Mesenchymal stem cell (in vitro differentiated cells and primary cell): ENCODE measurements around the gene CD74.
A peak's percentile ranks its signal among the peaks of the same experiment; 100 is the strongest.
"Not testable (repeated sequence)": the region's sequence is repeated elsewhere in the genome, so short reads cannot be mapped to it uniquely, and the experiment has no call there.

ENCODE experiments used
- DNase-seq: peaks from one replicate; pipeline ENCODE4 v3.0.0-alpha.2; 2013
- H2AFZ ChIP-seq: one replicate; pipeline ENCODE4 v1.6.1; 2013; ENCODE audit warnings: low read depth, mild to moderate bottlenecking, control low read depth, inconsistent platforms, low read length, moderate library complexity
- H2AK5ac ChIP-seq: 2 replicates; pipeline ENCODE4 v1.6.1; 2013; ENCODE audit warnings: low read length, moderate library complexity, mild to moderate bottlenecking, inconsistent platforms; ENCODE audit not compliant: severe bottlenecking
- H2BK120ac ChIP-seq: one replicate; pipeline ENCODE4 v1.6.1; 2013; ENCODE audit warnings: low read depth, mild to moderate bottlenecking, inconsistent platforms, low read length, moderate library complexity
- H2BK12ac ChIP-seq, 2 experiments: one replicate each; pipeline ENCODE4 v1.6.1; 2013; ENCODE audit warnings: inconsistent platforms in 2 of 2, low read length in 2 of 2, mild to moderate bottlenecking in 2 of 2, moderate library complexity in 2 of 2, control low read depth in 1 of 2
- H2BK15ac ChIP-seq: one replicate; pipeline ENCODE4 v1.6.1; 2013; ENCODE audit warnings: mild to moderate bottlenecking, low read depth, inconsistent platforms; ENCODE audit not compliant: poor library complexity, severe bottlenecking
- H2BK5ac ChIP-seq: 2 replicates; pipeline ENCODE4 v1.6.1; 2013; ENCODE audit warnings: low read depth, mild to moderate bottlenecking, low read length, control low read depth, inconsistent platforms; ENCODE audit not compliant: poor library complexity, severe bottlenecking
- H3K14ac ChIP-seq, 2 experiments: one replicate each; pipeline ENCODE4 v1.6.1; 2013; ENCODE audit warnings: inconsistent platforms in 2 of 2, low read length in 2 of 2, control low read depth in 1 of 2, mild to moderate bottlenecking in 1 of 2, moderate library complexity in 1 of 2
- H3K18ac ChIP-seq, 2 experiments: one replicate each; pipeline ENCODE4 v1.6.1; 2013; ENCODE audit warnings: inconsistent platforms in 2 of 2, low read length in 2 of 2, control low read depth in 1 of 2, low read depth in 1 of 2, mild to moderate bottlenecking in 1 of 2
- H3K23ac ChIP-seq, 2 experiments: one replicate each; pipeline ENCODE4 v1.6.1; 2013; ENCODE audit warnings: inconsistent platforms in 2 of 2, low read length in 2 of 2, mild to moderate bottlenecking in 2 of 2, moderate library complexity in 2 of 2, control low read depth in 1 of 2
- H3K27ac ChIP-seq: 2 replicates; pipeline ENCODE4 v1.5.1; 2013; ENCODE audit warnings: mild to moderate bottlenecking, moderate library complexity, low read length, control low read depth, inconsistent platforms; ENCODE audit not compliant: poor library complexity, severe bottlenecking
- H3K27me3 ChIP-seq, 2 experiments: 2 replicates each; pipeline versions ENCODE4 v1.6.1 to v1.7.0; 2013; ENCODE audit warnings: low read length in 2 of 2, mild to moderate bottlenecking in 2 of 2, moderate library complexity in 2 of 2, control low read depth in 1 of 2, inconsistent platforms in 1 of 2; ENCODE audit not compliant: control insufficient read depth in 1 of 2, insufficient read depth in 1 of 2
- H3K36me3 ChIP-seq, 2 experiments: 2 replicates each; pipeline versions ENCODE4 v1.6.1 to v1.7.0; 2013; ENCODE audit warnings: low read length in 2 of 2, control low read depth in 1 of 2, inconsistent platforms in 1 of 2, low read depth in 1 of 2, mild to moderate bottlenecking in 1 of 2; ENCODE audit not compliant: insufficient read depth in 2 of 2, control insufficient read depth in 1 of 2
- H3K4ac ChIP-seq, 2 experiments: one replicate each; pipeline ENCODE4 v1.6.1; 2013; ENCODE audit warnings: inconsistent platforms in 2 of 2, low read length in 2 of 2, mild to moderate bottlenecking in 2 of 2, moderate library complexity in 2 of 2, control low read depth in 1 of 2, low read depth in 1 of 2
- H3K4me1 ChIP-seq: 2 replicates; pipeline ENCODE4 v1.6.1; 2013; ENCODE audit warnings: low read depth, low read length, control low read depth; ENCODE audit not compliant: control insufficient read depth, insufficient read depth
- H3K4me2 ChIP-seq: 2 replicates; pipeline ENCODE4 v1.6.1; 2013; ENCODE audit warnings: low read length, mild to moderate bottlenecking, inconsistent platforms; ENCODE audit not compliant: poor library complexity, severe bottlenecking
- H3K4me3 ChIP-seq, 2 experiments: 2 replicates each; pipeline versions ENCODE4 v1.5.1 to v1.7.0; 2013; ENCODE audit warnings: low read length in 2 of 2, mild to moderate bottlenecking in 2 of 2, control low read depth in 1 of 2, low read depth in 1 of 2; ENCODE audit not compliant: insufficient read depth in 1 of 2
- H3K79me1 ChIP-seq: replicated peaks from 2 replicates; pipeline ENCODE4 v1.6.1; 2013; ENCODE audit warnings: mild to moderate bottlenecking, control low read depth, low read length, inconsistent platforms; ENCODE audit not compliant: poor library complexity, severe bottlenecking
- H3K9ac ChIP-seq: 2 replicates; pipeline ENCODE4 v1.7.0; 2013; ENCODE audit warnings: mild to moderate bottlenecking, low read length, moderate library complexity
- H3K9me3 ChIP-seq: 2 replicates; pipeline ENCODE4 v1.7.0; 2013; ENCODE audit warnings: mild to moderate bottlenecking, low read length; ENCODE audit not compliant: control insufficient read depth
- H4K8ac ChIP-seq: one replicate; pipeline ENCODE4 v1.6.1; 2013; ENCODE audit warnings: inconsistent platforms, mild to moderate bottlenecking, low read length, moderate library complexity
- H4K91ac ChIP-seq: one replicate; pipeline ENCODE4 v1.6.1; 2013; ENCODE audit warnings: mild to moderate bottlenecking, low read length, inconsistent platforms
- WGBS: methylation state at CpG from one replicate; pipeline ENCODE4 v1.1.7; 2013; ENCODE audit warnings: mixed read lengths; 5-methylcytosine and 5-hydroxymethylcytosine counted together

Gene CD74

GRCh38 chr5:150428106-150428876 lies 15.6 kb upstream of the CD74 start:
- no peaks in the 10 kb centered on the region for H3K9me3 ChIP-seq
- peak; percentile 31 for DNase-seq

GRCh38 chr5:150426165-150426564 lies 13.5 kb upstream of the CD74 start:
- WGBS, result 96% methylated on average over 9 of the region's 9 CpGs
- not testable (repeated sequence) for H3K14ac ChIP-seq, H2BK120ac ChIP-seq, H4K8ac ChIP-seq, H3K9ac ChIP-seq, H2AK5ac ChIP-seq, H3K4me2 ChIP-seq, H3K18ac ChIP-seq, H4K91ac ChIP-seq, H3K79me1 ChIP-seq, H3K9me3 ChIP-seq, H2BK12ac ChIP-seq, H2BK15ac ChIP-seq, H3K27ac ChIP-seq, H3K36me3 ChIP-seq, H3K4me1 ChIP-seq, H2BK5ac ChIP-seq, H3K23ac ChIP-seq, H3K4me3 ChIP-seq, DNase-seq, H2AFZ ChIP-seq, H3K4ac ChIP-seq, H3K27me3 ChIP-seq

More at GRCh38 chr5:150428106-150428876, 15.6 kb upstream of the CD74 start:
- no peak overlapping the region for H2AFZ ChIP-seq
- H3K36me3 ChIP-seq, result no peaks in the 10 kb centered on the region
- peak overlapping the region in 1 of 2 experiments; percentile 50 for H3K18ac ChIP-seq
- H3K4me3 ChIP-seq, result no peak overlapping the region
- H2BK12ac ChIP-seq, result no peak overlapping the region
- H2BK15ac ChIP-seq, result peak overlapping the region; percentile 36
- H3K9ac ChIP-seq, result no peak overlapping the region
- H3K27me3 ChIP-seq, result no peaks in the 10 kb centered on the region
- peak overlapping the region; percentile 39 for H4K91ac ChIP-seq
- no peak overlapping the region for H2AK5ac ChIP-seq
- no peak overlapping the region for H3K4ac ChIP-seq
- H2BK5ac ChIP-seq, result no peak overlapping the region
- 77% methylated on average over 16 of the region's 18 CpGs for WGBS
- no peak overlapping the region for H3K4me2 ChIP-seq
- peak overlapping the region; percentile 47 for H4K8ac ChIP-seq
- peaks cover 4% of the 10 kb centered on the region for H3K4me1 ChIP-seq
- H3K23ac ChIP-seq, result no peak overlapping the region
- no peak overlapping the region for H2BK120ac ChIP-seq
- no peak overlapping the region for H3K14ac ChIP-seq
- no peaks in the 10 kb centered on the region for H3K79me1 ChIP-seq
- H3K27ac ChIP-seq, result no peak overlapping the region

- Histone ChIP-seq H2BK120ac (no peak overlapping the region), H4K91ac (no peak overlapping the region), H3K27ac (no peak overlapping the region), H3K18ac (no peak overlapping the region), H3K79me1 (no peaks in the 10 kb centered on the region), H2BK5ac (no peak overlapping the region), H2BK12ac (no peak overlapping the region), H3K9me3 (no peaks in the 10 kb centered on the region), H2AK5ac (no peak overlapping the region), H3K23ac (no peak overlapping the region), H3K4ac (no peak overlapping the region), H3K27me3 (no peaks in the 10 kb centered on the region), H3K4me3 (no peak overlapping the region), H2AFZ (no peak overlapping the region), H3K14ac (no peak overlapping the region), H3K36me3 (no peaks in the 10 kb centered on the region), H3K9ac (no peak overlapping the region), H4K8ac (no peak overlapping the region), H2BK15ac (no peak overlapping the region), H3K4me2 (no peak overlapping the region), H3K4me1 (peaks cover 2% of the 10 kb centered on the region)
- WGBS, result 100% methylated on average over 1 of the region's 3 CpGs
- no peak for DNase-seq
These were observed 10.0 kb upstream of the CD74 start for GRCh38 chr5:150422758-150423157.

- H2AK5ac ChIP-seq, result no peak overlapping the region
- DNase-seq, result no peak
These were observed 9.4 kb upstream of the CD74 start for GRCh38 chr5:150422075-150422474.

More at GRCh38 chr5:150422075-150422474, 9.4 kb upstream of the CD74 start:
- no peaks in the 10 kb centered on the region for H3K36me3 ChIP-seq
- H3K14ac ChIP-seq, result no peak overlapping the region
- H2BK12ac ChIP-seq, result no peak overlapping the region
- H3K4ac ChIP-seq, result no peak overlapping the region
- no peaks in the 10 kb centered on the region for H3K9me3 ChIP-seq
- H3K23ac ChIP-seq, result no peak overlapping the region
- H3K9ac ChIP-seq, result no peak overlapping the region
- no peaks in the 10 kb centered on the region for H3K79me1 ChIP-seq
- H2BK15ac ChIP-seq, result no peak overlapping the region
- H3K4me2 ChIP-seq, result no peak overlapping the region
- no peaks in the 10 kb centered on the region for H3K27me3 ChIP-seq
- no peak overlapping the region for H4K8ac ChIP-seq
- no peak overlapping the region for H2BK5ac ChIP-seq
- no peak overlapping the region for H3K27ac ChIP-seq
- 88% methylated on average over 2 of the region's 4 CpGs for WGBS
- H2BK120ac ChIP-seq, result no peak overlapping the region
- no peak overlapping the region for H4K91ac ChIP-seq
- no peak overlapping the region for H2AFZ ChIP-seq
- H3K4me3 ChIP-seq, result no peak overlapping the region
- H3K4me1 ChIP-seq, result peaks cover 2% of the 10 kb centered on the region
- H3K18ac ChIP-seq, result no peak overlapping the region
